Breast epithelium (tissue), 3 donors: Measurements from ENCODE around the gene TTLL6.

Source experiments
- CTCF ChIP-seq, 3 donors: fragments of 450-650 bp; IDR thresholded peaks; one replicate each; pipeline ENCODE4 v1.5.1; 2016 to 2017; ENCODE audit warnings: antibody characterized with exemption in 3 of 3, mild to moderate bottlenecking in 3 of 3, moderate library complexity in 3 of 3
- POLR2A ChIP-seq: fragments of 450-650 bp; IDR thresholded peaks from one replicate; pipeline ENCODE4 v1.6.1; 2016; ENCODE audit warnings: antibody characterized with exemption, mild to moderate bottlenecking, moderate library complexity
- POLR2AphosphoS5 ChIP-seq, 3 donors: sonication (generic); formaldehyde crosslinking; IDR thresholded peaks; one replicate each; pipeline ENCODE4 v1.6.1; 2017; ENCODE audit warnings: antibody characterized with exemption in 3 of 3

GRCh38 chr17:48725004-48725287, 92.1 kb downstream of the TTLL6 start:
- TF ChIP-seq CTCF (IDR thresholded peaks at IDR 0.05) (no peak), POLR2AphosphoS5 (IDR thresholded peaks at IDR 0.05) (no peak), POLR2A (no peak)
